ENCODE measurements around the gene TDP1. TPM values are rescaled to one million over a fixed set of nuclear protein-coding genes. Genes with fewer than 3 reads are reported as not detected.

The TDP1 gene
- total and polyA plus RNA-seq, 2 experiments from 2014 or later: 12.1 to 19.4 TPM

GRCh38 chr14:90093942-90094595 is 138.3 kb downstream of the TDP1 start:
- no peaks in the 10 kb centered on the region for H4K20me1 ChIP-seq (ENCODE audit: insufficient read depth, poor library complexity, severe bottlenecking)
- H3K9me2 ChIP-seq (replicated peaks; ENCODE audit: insufficient read depth): no peaks in the 10 kb centered on the region
- H3K4me2 ChIP-seq: no peak overlapping the region
- no peaks in the 10 kb centered on the region for H3K9me3 ChIP-seq (ENCODE audit: low read depth)
- TF ChIP-seq, protein P1, sequence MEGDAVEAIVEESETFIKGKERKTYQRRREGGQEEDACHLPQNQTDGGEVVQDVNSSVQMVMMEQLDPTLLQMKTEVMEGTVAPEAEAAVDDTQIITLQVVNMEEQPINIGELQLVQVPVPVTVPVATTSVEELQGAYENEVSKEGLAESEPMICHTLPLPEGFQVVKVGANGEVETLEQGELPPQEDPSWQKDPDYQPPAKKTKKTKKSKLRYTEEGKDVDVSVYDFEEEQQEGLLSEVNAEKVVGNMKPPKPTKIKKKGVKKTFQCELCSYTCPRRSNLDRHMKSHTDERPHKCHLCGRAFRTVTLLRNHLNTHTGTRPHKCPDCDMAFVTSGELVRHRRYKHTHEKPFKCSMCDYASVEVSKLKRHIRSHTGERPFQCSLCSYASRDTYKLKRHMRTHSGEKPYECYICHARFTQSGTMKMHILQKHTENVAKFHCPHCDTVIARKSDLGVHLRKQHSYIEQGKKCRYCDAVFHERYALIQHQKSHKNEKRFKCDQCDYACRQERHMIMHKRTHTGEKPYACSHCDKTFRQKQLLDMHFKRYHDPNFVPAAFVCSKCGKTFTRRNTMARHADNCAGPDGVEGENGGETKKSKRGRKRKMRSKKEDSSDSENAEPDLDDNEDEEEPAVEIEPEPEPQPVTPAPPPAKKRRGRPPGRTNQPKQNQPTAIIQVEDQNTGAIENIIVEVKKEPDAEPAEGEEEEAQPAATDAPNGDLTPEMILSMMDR (IDR thresholded peaks at IDR 0.05; ENCODE audit: poor library complexity): no peak
- no peak for TF ChIP-seq EZH2phosphoT487 (IDR thresholded peaks at IDR 0.05; ENCODE audit: low read depth, severe bottlenecking, unreplicated experiment)
- no peak overlapping the region for H3K27ac ChIP-seq
- H3K27me3 ChIP-seq: no peaks in the 10 kb centered on the region
- H3K36me3 ChIP-seq (replicated peaks; ENCODE audit: insufficient read depth, low read depth): no peaks in the 10 kb centered on the region
- H3K4me1 ChIP-seq (ENCODE audit: insufficient read depth): no peaks in the 10 kb centered on the region
- no peaks in the 10 kb centered on the region for H3K79me2 ChIP-seq
- no peak overlapping the region for H2AFZ ChIP-seq
- DNase-seq (ENCODE audit: low spot score): no peak
- WGBS (ENCODE audit: low lambda C conversion rate, missing lambda C conversion rate): 78% methylated on average over 2 of the region's 2 CpGs
- H3K4me3 ChIP-seq: no peak overlapping the region

Other genes starting within 250 kb of the TDP1 start
- gene EFCAB11, start 1.2 kb upstream of the TDP1 start, total RNA-seq: 8.0 and 10.8 TPM in 2 replicates
- gene EFCAB11, start 1.2 kb upstream of the TDP1 start, polyA plus RNA-seq: 7.1 and 7.2 TPM in 2 replicates
- gene KCNK13, start 106.1 kb downstream of the TDP1 start, total RNA-seq: 0.28 and 0.47 TPM in 2 replicates
- gene KCNK13, start 106.1 kb downstream of the TDP1 start, polyA plus RNA-seq: 0.15 and 0.58 TPM in 2 replicates